Stromal cell of bone marrow (primary cell): ENCODE measurements around the gene UBXN7.
"Not testable (repeated sequence)": the region's sequence is repeated elsewhere in the genome, so short reads cannot be mapped to it uniquely, and the experiment has no call there.

ENCODE experiments used
- DNase-seq: peaks from one replicate; pipeline ENCODE4 v3.0.0-alpha.2; 2012; ENCODE audit warnings: low read depth

The UBXN7 gene, protein sequence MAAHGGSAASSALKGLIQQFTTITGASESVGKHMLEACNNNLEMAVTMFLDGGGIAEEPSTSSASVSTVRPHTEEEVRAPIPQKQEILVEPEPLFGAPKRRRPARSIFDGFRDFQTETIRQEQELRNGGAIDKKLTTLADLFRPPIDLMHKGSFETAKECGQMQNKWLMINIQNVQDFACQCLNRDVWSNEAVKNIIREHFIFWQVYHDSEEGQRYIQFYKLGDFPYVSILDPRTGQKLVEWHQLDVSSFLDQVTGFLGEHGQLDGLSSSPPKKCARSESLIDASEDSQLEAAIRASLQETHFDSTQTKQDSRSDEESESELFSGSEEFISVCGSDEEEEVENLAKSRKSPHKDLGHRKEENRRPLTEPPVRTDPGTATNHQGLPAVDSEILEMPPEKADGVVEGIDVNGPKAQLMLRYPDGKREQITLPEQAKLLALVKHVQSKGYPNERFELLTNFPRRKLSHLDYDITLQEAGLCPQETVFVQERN

GRCh38 chr3:196432137-196432879 is at the start of gene UBXN7:
Gene UBXN7 (minus strand): TSS chr3:196432427. CDS start chr3:196432399, 28 bp downstream.
- DNase-seq: peak; percentile 85

- DNase-seq: no peak
Measured at GRCh38 chr3:196477678-196478077, 45.5 kb upstream of the UBXN7 start.

DNA sequence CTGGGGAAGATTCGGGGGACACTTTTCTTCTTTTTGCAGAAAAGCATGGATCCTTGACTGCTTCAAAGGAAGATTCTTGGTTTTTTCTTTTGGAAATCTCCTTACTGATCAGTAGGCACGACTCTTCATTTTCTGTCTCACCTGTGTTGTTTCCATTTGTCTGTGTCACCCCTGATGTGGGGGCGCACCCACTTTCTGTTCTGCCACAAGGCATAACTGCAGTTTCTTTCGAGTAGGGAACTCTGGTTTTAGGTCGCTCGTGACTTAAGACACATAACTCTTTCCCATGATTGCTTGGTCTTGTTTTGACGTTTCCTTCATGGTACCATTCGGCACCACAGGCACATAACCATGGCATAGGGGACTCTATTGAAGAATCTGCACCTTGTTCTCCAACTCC is 40.1 kb upstream of the UBXN7 start:
- DNase-seq: no peak

DNA sequence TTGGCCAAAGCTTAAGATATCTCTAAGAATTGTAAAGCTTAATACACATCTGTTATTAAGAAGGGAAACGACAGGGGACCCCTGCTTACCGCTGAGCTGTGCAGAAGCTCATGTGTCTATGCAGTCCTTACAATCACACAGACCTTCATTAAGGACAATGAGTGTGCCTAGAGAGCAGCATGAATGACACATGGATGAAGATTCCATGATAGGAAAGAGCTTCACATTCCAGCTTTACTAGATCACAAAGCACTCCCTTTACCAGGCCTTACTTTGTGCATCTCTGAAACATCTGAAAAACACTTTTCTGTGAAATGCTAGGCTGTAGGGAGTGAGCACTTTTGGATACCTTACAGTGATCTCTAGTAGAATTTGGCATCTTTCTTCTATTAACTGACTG is 39.3 kb upstream of the UBXN7 start:
- no peak for DNase-seq

DNA sequence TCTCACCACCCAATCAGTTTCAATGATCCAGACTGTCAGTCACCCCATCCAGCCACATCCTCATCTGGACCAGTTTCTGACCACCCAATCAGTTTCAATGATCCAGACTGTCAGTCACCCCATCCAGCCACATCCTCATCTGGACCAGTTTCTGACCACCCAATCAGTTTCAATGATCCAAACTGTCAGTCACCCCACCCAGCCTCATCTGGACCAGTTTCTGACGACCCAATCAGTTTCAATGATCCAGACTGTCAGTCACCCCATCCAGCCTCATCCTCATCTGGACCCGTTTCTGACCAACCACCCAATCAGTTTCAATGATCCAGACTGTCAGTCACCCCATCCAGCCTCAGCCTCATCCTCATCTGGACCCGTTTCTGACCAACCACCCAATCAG is 38.0 kb upstream of the UBXN7 start:
- not testable (repeated sequence) for DNase-seq

GRCh38 chr3:196463804-196464203 is 31.6 kb upstream of the UBXN7 start:
- no peak for DNase-seq

GRCh38 chr3:196463478-196463756 is 31.2 kb upstream of the UBXN7 start:
- no peak for DNase-seq

GRCh38 chr3:196462680-196463477 is 30.7 kb upstream of the UBXN7 start:
- DNase-seq: not testable (repeated sequence)

GRCh38 chr3:196458063-196458462 is 25.8 kb upstream of the UBXN7 start:
- no peak for DNase-seq

GRCh38 chr3:196457470-196457869 is 25.2 kb upstream of the UBXN7 start:
- DNase-seq: not testable (repeated sequence)

- peak; percentile 64 for DNase-seq
Measured at GRCh38 chr3:196454935-196455334, 22.7 kb upstream of the UBXN7 start.

GRCh38 chr3:196445391-196445790 is 13.2 kb upstream of the UBXN7 start:
- DNase-seq: not testable (repeated sequence)

DNA sequence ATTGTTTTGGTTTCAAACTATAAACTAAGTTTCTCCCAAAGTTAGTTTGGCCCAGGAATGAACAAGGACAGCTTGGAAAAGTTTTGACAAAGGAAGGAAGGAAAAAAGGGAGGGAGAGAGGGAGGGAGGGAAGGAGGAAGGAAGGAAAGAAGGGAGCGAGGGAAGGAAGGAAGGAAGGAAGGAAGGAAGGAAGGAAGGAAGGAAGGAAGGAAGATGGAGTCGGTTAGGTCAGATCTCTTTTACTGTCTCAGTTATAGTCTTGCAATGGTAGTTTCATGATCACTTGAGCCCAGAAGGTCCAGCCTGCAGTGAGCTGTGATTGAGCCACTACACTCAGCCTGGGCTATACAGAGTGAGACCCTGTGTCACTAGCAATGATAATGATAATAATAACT is 12.3 kb upstream of the UBXN7 start:
- no peak for DNase-seq

DNA sequence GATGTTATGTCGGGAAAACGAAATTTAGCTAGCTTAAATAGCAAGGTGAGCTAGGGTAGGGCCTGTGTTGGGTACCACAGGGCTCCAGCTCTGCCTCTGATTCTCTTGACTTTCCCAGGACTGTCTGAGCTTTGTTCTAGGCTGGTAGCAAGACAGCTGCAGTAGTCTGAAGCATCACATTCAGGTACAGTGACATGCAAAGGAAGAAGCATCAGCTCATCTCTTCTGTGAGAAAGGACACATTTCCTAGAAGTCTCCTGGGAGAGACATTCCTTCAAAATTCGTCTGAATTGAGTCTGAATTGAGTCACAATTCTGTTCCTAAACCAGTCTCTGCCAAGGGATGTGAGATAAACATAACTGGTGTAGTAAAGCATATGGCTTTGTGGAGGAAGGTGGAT is 8.5 kb upstream of the UBXN7 start:
- no peak for DNase-seq

GRCh38 chr3:196440041-196440537 is 7.9 kb upstream of the UBXN7 start:
- peak; percentile 54 for DNase-seq

DNA sequence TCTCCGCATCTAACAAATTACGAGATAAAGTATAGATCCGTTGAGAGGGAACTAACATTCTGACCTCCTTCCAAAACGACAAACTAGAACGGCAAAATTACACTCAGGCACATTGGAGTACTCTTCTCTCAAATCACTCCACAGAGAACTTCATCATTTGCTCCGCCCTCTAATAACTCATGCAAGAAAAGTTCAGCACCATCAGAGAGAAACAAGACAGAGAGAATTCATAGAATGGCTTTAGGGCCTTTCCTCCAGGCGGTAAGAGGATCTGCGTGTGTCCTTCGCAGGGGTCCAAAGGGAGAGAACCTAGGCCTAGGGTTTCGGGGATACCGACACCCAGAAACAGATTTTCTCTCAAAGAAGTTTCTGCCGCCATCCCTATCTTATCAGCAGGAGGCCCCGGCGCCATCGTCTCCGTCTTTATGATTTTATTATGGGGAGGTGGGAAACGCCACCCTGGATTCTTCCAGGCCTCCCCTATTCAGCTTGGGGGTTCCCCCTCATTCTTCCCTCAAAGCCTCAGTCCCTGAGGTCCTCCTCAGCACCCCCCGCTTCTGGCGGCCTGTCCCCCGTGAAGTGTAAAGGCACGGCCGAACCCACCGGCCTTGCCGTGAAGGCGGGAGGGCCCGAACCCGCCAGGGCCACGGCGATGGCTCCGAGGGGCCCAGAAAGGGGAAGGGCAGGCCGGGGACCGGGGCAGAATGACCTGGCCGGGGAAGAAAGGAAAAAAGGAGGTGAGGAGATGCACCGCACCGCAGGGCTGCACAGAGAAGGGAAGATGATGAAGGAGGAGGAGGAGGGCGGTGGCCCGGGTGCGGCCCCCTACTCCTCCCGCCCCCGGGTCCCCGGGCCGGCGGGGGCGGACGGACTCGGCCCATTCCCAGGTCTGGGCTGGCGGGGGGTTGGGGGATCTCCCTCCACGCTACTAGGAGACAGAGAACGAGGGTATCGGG is 768 bp downstream of the UBXN7 start:
- DNase-seq: peak; percentile 57

GRCh38 chr3:196428041-196428440 is 4.2 kb downstream of the UBXN7 start:
- DNase-seq: no peak

GRCh38 chr3:196424421-196424820 is 7.8 kb downstream of the UBXN7 start:
- not testable (repeated sequence) for DNase-seq

- DNase-seq: no peak
Measured at GRCh38 chr3:196423044-196423781, 9.0 kb downstream of the UBXN7 start.

GRCh38 chr3:196421668-196422067 is 10.6 kb downstream of the UBXN7 start:
- not testable (repeated sequence) for DNase-seq
